Bronchial epithelial cell (primary cell): ENCODE measurements around the gene ATP6V1D. TPM values are rescaled to one million over a fixed set of nuclear protein-coding genes. Genes with fewer than 3 reads are reported as not detected.

ENCODE experiments used
- DNase-seq: peaks from one replicate; pipeline ENCODE4 v3.0.0-alpha.2; 2010; ENCODE audit warnings: low read depth
- FAIRE-seq: peaks from 2 replicates; lab custom pipeline; 2011; peaks lifted over from hg19 to GRCh38; lab: Jason Lieb, UNC
- H3K27me3 ChIP-seq: 2 replicates; pipeline ENCODE4 v1.5.1; 2011; ENCODE audit warnings: low read length; ENCODE audit not compliant: control insufficient read depth, insufficient read depth
- H3K36me3 ChIP-seq: 2 replicates; pipeline ENCODE4 v1.5.1; 2011; ENCODE audit warnings: low read length; ENCODE audit not compliant: control insufficient read depth, insufficient read depth
- H3K4me3 ChIP-seq: 2 replicates; pipeline ENCODE4 v1.5.1; 2011; ENCODE audit warnings: mild to moderate bottlenecking, low read depth, low read length, control low read depth
- total RNA-seq: library from RNA; depleted of rRNA; stranded (reverse); fragments of >200 nt; gene quantifications from 2 replicates; pipeline ENCODE4 v1.2.1, GENCODE V29; 2014
- TF ChIP-seq, protein P1 (sequence below): IDR thresholded peaks from 2 replicates; pipeline ENCODE4 v1.5.1; 2011; ENCODE audit warnings: mild to moderate bottlenecking, moderate library complexity, low read length, control low read depth, inconsistent platforms; ENCODE audit not compliant: insufficient read depth, severe bottlenecking

The ATP6V1D gene
- total RNA-seq, 1 donor from 2014 or later = 126 TPM

DNA sequence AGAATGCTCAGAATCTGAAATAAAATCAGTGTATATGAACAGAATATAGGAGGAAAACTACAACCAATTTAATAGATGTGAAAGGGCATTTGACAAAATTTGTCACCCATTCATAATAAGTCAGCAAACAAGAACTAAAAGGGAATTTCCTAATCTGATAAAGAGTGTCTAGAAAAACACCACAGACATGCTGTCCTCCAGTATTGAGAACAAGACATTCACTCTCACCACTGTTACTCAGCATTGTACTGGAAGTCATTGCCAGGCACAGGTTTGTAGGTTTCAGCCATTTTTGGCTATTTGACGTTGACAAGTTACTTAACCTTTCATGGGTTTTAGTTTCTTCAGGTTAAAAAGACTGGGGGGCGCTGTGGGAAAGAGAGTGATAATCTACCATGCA, 13.7 kb upstream of the ATP6V1D start:
- Histone ChIP-seq H3K36me3 (peaks cover 9% of the 10 kb centered on the region), H3K27me3 (no peaks in the 10 kb centered on the region), H3K4me3 (no peak overlapping the region)
- FAIRE-seq = no peak
- TF ChIP-seq, protein P1, sequence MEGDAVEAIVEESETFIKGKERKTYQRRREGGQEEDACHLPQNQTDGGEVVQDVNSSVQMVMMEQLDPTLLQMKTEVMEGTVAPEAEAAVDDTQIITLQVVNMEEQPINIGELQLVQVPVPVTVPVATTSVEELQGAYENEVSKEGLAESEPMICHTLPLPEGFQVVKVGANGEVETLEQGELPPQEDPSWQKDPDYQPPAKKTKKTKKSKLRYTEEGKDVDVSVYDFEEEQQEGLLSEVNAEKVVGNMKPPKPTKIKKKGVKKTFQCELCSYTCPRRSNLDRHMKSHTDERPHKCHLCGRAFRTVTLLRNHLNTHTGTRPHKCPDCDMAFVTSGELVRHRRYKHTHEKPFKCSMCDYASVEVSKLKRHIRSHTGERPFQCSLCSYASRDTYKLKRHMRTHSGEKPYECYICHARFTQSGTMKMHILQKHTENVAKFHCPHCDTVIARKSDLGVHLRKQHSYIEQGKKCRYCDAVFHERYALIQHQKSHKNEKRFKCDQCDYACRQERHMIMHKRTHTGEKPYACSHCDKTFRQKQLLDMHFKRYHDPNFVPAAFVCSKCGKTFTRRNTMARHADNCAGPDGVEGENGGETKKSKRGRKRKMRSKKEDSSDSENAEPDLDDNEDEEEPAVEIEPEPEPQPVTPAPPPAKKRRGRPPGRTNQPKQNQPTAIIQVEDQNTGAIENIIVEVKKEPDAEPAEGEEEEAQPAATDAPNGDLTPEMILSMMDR = no peak
- no peak for DNase-seq

GRCh38 chr14:67372833-67373232, 13.2 kb upstream of the ATP6V1D start:
- no peak overlapping the region for H3K4me3 ChIP-seq
- no peaks in the 10 kb centered on the region for H3K27me3 ChIP-seq
- peaks cover 11% of the 10 kb centered on the region for H3K36me3 ChIP-seq
- TF ChIP-seq, protein P1 = no peak
- FAIRE-seq (no peak), DNase-seq (no peak)

GRCh38 chr14:67371247-67372148, 11.9 kb upstream of the ATP6V1D start:
- TF ChIP-seq, protein P1 = no peak
- H3K27me3 ChIP-seq = no peaks in the 10 kb centered on the region
- no peak for DNase-seq
- H3K36me3 ChIP-seq = peaks cover 11% of the 10 kb centered on the region
- H3K4me3 ChIP-seq = no peak overlapping the region
- no peak for FAIRE-seq

DNA sequence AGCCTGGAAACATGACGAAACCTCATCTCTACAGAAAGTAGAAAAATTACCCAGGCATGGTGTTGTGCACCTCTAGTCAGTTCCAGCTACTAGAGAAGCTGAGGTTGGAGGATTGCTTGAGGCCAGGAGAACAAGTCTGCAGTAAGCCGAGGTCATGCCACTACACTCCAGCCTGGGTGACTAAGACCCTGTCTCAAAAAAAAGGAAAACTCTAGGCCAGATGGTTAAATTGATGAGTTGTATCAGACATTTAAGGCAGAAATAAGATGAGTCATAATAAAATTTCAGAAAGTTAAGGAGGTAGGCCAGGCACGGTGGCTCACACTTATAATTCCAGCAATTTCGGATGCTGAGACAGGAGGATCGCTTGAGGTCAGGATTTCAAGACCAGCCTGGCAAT, 11.2 kb upstream of the ATP6V1D start:
- Histone ChIP-seq H3K4me3 (no peak overlapping the region), H3K27me3 (no peaks in the 10 kb centered on the region), H3K36me3 (peaks cover 16% of the 10 kb centered on the region)
- TF ChIP-seq, protein P1 = no peak
- no peak for FAIRE-seq
- DNase-seq = no peak

DNA sequence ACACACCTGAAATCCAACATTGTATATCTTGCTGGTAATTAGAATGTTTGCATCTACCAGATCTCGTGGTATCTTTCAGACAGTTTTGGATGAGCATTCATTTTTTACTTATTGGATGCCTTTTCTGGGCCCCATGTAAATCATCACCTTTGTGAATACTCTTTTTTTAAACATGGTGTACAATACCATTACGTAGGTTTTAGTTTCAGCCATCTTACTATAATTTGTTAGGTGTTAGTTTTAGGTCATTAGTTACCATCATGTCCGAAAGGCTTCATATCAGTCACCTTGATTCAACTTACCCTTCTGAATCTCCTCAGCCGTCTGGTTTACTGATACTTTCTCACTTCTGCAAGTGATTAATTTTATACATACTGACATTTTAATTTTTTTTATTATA, 5.9 kb upstream of the ATP6V1D start:
- H3K27me3 ChIP-seq = no peaks in the 10 kb centered on the region
- no peak for FAIRE-seq
- peaks cover 15% of the 10 kb centered on the region for H3K36me3 ChIP-seq
- TF ChIP-seq, protein P1 = no peak
- no peak overlapping the region for H3K4me3 ChIP-seq
- DNase-seq = no peak
